Measurements from ENCODE around the gene MTERF1.
"Not testable (repeated sequence)": the region's sequence is repeated elsewhere in the genome, so short reads cannot be mapped to it uniquely, and the experiment has no call there.

MTERF1 gene

GRCh38 chr7:91887336-91888213, 7.1 kb upstream of the MTERF1 start:
- FAIRE-seq; DNase-seq (ENCODE audit: insufficient read length, low spot score): not testable (repeated sequence)

DNA sequence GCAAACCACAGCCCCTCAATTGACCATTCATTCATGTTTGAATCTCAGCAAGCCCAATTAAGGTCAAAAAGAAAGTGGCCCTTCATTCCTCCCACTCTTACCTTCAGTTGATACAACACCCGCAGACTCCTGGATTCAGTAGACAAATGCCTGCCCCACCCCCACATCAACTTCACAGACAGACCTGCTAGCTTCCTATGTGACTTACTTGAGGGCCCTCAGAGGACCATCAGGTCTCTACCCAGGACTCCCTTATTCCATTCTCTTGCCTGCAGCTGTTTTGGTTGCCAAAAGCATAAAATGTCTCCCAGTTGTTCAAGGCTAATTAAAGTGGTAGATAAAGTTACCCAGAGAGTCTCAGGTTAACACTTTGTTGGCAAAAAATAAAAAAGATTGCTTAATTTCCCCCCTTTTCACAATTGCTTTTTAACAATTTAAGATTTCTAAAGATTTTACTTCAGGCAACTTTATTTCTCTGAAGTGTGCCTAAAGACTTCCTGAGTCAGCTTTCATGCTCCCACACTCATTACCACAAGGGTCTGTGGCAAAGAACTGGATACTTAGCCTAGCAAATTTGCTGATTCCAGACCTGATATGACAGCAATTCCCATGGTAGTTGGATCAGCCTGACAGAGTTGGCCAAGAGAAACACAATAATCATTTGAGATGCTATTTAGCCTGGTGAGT, 3.3 kb upstream of the MTERF1 start:
- DNase-seq (ENCODE audit: insufficient read length, low spot score): no peak
- FAIRE-seq: no peak

DNA sequence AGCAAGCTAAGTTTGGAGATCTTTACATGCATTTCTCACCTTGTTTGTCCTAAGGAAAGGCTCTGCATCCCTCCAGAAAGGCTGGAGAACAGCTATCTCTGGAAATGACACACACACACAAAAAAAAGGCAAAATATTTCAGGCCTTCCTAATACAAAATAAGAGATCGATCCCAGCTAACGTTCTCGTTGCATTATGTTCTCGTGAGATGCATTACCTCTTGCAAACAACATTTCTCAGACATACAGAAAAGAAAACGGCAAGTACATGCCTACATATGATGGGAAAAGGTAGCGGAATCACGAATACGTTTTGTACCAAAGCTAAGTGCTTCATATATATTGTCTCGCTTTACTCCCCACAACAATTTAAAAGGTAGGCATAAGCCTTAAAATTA, 488 bp downstream of the MTERF1 start:
- FAIRE-seq: no peak
- no peak for DNase-seq (ENCODE audit: insufficient read length, low spot score)

DNA sequence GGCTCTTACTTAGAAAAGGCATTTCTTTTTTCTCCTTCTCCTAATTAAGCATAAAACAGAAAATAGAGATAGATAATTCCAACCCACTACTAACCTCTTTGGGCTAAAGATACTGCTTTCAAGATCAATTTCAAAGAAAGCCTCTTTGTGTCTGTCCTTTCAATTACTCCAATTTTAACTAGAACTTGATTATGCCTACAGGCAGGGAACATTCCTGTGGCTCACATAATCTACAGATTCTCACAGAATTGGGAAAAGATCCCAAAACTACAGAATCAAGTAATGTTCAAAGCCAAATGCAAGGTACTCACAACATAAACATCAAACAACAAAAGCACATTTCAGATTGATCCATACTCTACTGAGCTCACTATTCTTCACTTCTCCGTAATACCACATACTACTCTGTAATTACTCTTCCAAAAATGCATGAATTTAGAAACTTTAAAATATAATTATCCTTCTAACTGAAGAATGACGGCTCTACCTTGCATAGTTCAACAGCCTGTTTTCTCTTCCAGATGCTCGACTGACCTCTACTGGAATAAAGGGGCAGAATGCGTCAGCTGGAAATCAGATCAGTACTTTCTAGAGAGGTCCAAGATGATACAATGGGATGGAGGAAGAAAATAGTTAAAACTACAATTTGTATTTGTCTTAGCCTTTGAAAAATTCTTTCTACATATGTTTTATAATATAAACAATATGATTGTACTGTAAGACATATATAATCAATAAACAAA, 3.9 kb downstream of the MTERF1 start:
- FAIRE-seq (no peak), DNase-seq (ENCODE audit: insufficient read length, low spot score) (no peak)

DNA sequence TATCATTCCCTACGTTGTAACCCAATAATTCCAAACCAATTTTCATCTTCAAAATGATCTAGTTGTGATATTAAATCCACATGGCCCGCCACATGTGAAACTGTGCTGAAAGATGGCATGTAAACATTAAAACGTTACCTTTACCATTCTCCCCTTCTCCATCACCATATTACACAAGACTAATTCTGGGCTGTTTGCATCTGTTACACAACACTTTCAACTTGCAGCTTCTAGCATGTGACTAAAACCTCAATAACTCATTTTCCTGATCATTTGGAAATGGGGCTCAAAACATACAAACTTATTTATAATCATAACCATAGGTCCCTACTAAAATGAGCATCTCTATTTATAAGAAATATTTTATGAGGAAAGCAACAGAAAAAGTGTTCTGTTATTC, 4.7 kb downstream of the MTERF1 start:
- no peak for DNase-seq (ENCODE audit: insufficient read length, low spot score)
- FAIRE-seq: no peak

DNA sequence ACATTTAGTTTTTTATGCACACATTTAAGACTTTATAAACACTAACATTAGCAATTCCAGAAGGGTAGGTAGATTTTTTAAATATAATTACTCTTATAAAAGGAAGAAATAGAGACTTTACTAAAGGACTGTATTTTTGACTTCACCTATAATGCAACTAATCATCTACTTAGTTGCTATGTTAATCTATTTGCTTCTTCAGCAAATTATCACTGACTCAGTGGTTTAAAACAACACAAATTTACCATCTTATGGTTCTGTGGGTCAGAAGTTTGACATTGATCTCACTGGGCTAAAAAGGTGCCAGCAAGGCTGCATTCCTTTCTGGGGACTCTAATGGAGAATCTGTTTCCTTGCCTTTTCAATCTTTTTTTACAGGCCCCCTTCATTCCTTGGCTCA, 7.6 kb downstream of the MTERF1 start:
- DNase-seq (ENCODE audit: insufficient read length, low spot score) (no peak), FAIRE-seq (no peak)

DNA sequence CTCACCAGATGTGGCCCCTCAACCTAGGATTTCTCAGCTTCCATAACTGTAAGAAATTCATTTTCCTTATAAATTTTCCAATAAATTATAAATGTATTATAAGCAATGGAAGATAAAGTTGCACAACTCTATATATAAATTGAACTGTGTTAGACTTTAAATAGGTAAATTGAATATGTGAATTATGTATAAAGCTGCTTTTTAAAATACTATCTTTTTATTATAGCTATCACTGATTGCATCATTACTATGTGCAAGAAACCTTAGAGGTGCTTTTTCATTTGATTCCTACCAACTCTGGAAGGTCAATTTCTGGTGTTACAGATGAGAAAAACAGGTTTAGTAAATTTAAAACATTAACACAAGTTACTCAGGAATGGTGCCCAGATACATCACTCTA, 8.4 kb downstream of the MTERF1 start:
- DNase-seq (ENCODE audit: insufficient read length, low spot score) (no peak), FAIRE-seq (no peak)

- FAIRE-seq: no peak
- no peak for DNase-seq (ENCODE audit: insufficient read length, low spot score)
These were observed 10.8 kb downstream of the MTERF1 start for GRCh38 chr7:91869661-91870060.

DNA sequence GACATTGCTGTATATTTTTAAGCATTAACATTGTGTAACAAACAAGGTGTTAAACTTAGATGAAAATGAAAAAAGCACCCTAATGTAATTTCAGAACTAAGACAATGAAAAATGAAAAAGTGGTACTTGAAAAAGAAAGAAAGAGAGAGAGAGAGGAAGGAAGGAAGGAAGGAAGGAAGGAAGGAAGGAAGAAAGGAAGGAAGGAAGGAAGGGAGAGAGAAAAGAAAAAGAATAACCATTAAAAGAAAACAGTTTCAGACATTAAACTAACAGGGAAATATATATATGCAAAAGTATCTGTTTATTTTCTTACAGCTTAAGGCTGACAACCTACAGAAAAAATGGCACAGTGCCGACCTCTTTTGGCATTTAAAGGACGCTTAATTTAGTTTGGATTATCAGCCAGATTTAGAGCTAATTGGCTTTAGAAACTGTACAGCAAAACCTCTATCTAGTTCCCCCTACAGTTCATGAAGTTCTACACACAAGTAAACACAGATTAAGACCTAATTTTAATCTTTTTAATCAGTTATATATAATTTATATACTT, 13.8 kb downstream of the MTERF1 start:
- DNase-seq (ENCODE audit: insufficient read length, low spot score): no peak
- FAIRE-seq: no peak

DNA sequence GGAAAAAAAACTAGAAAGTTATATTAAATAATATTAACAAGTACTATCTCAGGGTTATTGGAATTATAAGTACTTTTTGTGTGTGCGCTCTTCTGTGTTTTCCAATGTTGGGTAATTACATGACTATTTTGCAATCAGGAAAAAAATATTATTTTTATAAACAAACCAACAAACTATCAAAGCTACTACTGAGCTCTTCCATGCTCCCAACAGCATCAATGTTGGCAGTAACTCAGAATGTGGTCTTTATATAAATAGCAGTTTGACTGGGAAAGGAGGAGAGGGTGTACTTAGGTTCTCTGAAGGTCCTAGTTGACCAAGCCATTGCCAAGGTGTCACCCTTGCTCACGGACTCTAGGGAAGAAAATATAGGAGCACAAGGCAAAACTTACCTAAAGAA, 15.0 kb downstream of the MTERF1 start:
- DNase-seq (ENCODE audit: insufficient read length, low spot score) (no peak), FAIRE-seq (no peak)

DNA sequence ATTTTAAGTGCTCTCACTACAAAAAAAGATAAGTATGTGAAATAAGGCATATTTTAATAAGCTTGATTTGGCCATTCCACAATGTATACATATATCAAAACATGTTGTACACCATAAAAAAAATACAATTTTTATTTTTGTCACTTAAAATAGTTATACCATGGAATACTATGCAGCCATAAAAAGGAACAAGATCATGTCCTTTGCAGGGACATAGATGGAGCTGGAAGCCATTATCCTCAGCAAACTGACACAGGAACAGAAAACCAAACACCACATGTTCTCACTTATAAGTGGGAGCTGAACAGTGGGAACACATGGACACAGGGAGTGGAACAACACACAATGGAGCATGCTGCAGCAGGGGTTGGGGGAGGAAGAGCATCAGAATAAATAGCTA, 15.9 kb downstream of the MTERF1 start:
- not testable (repeated sequence) for FAIRE-seq

DNA sequence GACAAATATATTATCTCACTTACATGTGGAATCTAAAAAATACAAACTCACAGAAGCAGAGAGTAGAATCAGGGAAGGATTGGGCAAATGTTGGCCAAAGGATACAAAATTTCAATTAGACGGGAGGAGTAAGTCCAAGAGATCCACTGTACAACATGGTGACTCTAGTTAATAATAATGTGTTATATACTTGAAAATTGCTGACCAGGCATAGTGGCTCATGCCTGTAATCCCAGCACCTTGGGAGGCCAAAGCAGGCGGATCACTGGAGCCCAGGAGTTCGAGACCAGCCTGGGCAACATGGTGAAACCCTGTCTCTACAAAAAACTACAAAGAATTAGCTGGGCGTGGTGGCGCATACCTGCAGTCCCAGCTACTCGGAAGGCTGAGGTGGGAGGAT, 16.4 kb downstream of the MTERF1 start:
- no peak for DNase-seq (ENCODE audit: insufficient read length, low spot score)
- no peak for FAIRE-seq

More for the DNA sequence above, 15.9 kb downstream of the MTERF1 start:
- not testable (repeated sequence) for DNase-seq (ENCODE audit: insufficient read length, low spot score)

DNA sequence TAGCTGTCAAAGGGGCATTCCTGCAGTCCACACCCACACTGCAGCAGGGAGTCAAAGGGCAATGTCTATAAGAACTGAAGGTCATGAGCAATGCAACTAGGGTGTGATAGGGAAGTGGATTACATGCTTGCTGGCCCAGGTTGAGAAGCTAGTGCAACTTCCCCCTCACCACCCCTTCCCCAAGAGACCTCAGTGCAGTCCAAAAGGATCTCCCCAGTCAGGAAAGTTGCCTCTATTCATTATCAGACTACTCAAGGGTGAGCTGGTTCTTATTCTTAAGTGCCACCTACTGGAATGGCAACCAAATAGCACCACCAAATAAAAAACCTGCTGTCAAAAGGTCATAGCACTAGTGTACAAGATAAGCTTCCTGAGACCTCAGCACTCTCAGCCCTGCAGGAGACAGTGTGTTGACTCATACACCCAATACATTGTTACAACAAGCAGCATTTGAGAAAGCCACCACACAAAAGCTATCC, 28.2 kb downstream of the MTERF1 start:
- DNase-seq (ENCODE audit: insufficient read length, low spot score) (no peak), FAIRE-seq (no peak)

DNA sequence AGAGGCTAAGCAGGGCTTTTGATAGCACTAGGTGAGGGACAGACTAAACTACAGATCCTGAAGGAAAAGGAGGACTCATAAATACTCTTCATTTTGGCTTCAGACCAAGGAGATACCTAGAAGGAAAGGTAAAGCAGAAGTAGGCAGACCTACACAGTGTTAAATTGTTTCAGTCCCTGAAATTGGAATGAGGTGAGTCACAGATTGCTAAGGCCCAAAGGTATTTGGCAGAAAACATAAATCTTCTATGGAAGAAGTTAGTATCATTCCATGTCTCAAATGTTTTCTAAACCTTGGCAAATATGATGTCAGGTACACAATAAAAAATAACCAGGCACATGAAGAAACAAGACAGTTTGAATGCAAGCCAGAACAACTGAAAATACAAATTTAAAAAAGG, 30.0 kb downstream of the MTERF1 start:
- DNase-seq (ENCODE audit: insufficient read length, low spot score) (no peak), FAIRE-seq (no peak)

DNA sequence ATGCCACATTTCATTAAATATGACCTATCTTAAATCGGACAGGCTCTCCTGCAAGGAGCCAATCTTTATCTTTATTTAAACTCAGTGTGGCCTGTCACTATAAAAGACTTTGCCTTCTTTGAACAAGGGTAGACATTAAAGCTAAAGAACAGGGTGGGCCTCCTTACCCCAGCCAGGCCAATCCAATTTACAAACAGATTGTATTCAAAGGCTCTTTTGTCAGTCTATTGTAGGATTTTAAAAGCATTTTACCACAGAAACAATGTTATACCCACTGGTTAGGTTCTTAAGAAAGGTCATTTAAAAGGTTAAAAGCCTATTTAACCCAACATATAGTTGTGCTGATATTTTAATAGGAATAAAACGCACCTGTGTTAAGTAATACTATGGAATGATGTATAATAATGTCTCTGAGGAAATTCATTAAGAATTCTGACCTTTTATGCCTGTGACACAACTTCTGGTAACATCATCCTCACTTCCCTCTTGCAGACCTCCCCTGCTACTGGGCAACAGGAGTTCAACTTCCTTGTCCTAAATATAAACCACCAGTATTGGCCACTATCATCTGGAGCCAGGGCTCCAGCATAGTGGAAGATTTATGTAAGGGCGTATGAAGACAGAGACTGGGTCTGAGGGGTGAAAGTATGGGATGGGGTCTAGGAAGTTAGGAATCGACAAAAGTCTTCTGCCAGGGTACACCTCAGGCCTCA, 32.5 kb downstream of the MTERF1 start:
- DNase-seq (ENCODE audit: insufficient read length, low spot score) (no peak), FAIRE-seq (no peak)

GRCh38 chr7:91847231-91847630, 33.3 kb downstream of the MTERF1 start:
- FAIRE-seq (no peak), DNase-seq (ENCODE audit: insufficient read length, low spot score) (no peak)

DNA sequence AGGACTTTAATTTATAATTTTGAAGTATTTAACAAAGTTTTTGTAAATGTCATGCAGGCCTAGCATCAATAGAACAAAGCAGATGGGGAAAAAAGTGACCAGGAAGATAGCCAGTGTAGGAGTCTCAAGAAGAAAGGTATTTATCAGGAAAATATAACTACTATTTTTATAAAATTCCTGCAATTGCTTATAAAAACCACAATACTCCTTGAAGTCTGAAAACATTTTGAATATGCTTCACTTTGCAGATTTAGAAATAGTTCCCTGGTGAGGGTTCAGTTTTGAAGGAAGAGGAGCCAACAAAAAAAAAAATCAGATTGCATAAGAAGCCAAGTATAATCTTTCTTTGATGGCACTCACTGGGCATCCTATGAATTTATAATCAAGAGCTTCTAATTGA, 34.1 kb downstream of the MTERF1 start:
- DNase-seq (ENCODE audit: insufficient read length, low spot score) (no peak), FAIRE-seq (no peak)

GRCh38 chr7:91843831-91844230, 36.7 kb downstream of the MTERF1 start:
- FAIRE-seq: no peak
- DNase-seq (ENCODE audit: insufficient read length, low spot score): no peak

DNA sequence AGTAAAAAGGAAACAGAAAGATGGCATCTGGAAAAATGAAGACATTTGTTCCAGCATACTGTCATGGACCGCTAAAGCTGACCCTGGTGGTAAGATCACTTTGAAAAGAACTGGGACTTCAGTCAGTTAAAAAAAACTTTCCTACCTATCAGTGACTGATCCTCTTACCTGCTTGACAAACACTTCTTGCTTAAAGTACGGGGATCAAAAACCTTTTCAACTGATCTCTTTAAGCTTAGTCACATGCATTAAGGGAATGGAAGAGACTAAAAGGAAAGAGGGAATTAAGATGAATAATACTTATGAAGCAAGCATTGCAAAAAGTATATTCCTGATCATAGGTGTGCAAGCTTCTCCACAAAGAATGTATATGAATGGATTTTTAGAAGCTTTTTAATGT, 42.1 kb downstream of the MTERF1 start:
- no peak for FAIRE-seq
- DNase-seq (ENCODE audit: insufficient read length, low spot score): no peak

DNA sequence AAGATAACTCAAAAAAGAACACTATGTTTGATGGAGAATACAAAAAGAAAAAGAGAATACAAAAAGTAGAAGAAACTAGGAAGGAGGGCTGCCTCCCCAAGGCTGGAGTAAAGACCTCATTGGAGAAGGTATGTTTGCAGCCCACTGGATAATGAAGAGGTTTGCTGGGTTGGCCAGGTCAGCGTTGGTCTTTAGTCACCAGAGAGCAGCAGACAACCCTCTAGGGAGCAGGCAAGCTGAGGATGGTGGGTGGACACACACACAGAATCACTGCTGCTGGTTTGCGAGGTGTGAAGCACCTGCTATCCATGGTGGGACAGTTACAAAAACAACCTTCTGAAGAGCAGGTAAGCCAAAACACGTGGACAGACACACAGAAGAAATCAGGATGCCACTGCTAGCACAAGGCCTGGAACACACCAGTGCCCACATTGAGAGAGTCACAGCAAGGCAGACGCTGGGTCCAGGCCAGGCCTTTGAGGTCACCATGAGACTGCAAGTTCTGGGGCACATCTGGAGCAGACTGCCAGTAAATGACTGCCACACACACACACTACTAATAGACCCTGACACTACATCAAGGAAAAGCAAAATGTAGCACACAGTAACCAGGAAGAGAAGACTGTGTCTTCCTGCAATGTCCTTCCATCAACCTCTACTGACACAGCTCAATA, 43.0 kb downstream of the MTERF1 start:
- no peak for FAIRE-seq
- no peak for DNase-seq (ENCODE audit: insufficient read length, low spot score)

Data from HTR-8/SVneo (cell line).